Smooth muscle cell (in vitro differentiated cells): ENCODE measurements around the gene PLCB1. TPM values are rescaled to one million over a fixed set of nuclear protein-coding genes. Genes with fewer than 3 reads are reported as not detected.

Experiments
- DNase-seq: peaks from one replicate; lab custom pipeline; 2025; ENCODE audit not compliant: unreplicated experiment; lab: John Stamatoyannopoulos, UW
- H2AFZ ChIP-seq: fragments of 200-600 bp; sonication (generic); 2 replicates; pipeline ENCODE4 v1.6.0; 2016; ENCODE audit warnings: antibody characterized with exemption, low read depth, mild to moderate bottlenecking
- H3F3A ChIP-seq: fragments of 200-600 bp; sonication (generic); 2 replicates; pipeline ENCODE4 v1.6.0; 2017; ENCODE audit warnings: antibody characterized with exemption, low read depth
- H3K27ac ChIP-seq: fragments of 200-600 bp; sonication (generic); 2 replicates; pipeline ENCODE4 v1.5.1; 2016; ENCODE audit warnings: low read depth, mild to moderate bottlenecking
- H3K27me3 ChIP-seq: fragments of 200-600 bp; sonication (generic); 2 replicates; pipeline ENCODE4 v1.6.1; 2016; ENCODE audit warnings: low read depth, mild to moderate bottlenecking
- H3K36me3 ChIP-seq: fragments of 200-600 bp; sonication (generic); 2 replicates; pipeline ENCODE4 v1.5.1; 2016; ENCODE audit warnings: low read depth
- H3K4me1 ChIP-seq: fragments of 200-600 bp; sonication (generic); 2 replicates; pipeline ENCODE4 v1.5.1; 2016; ENCODE audit warnings: low read depth
- H3K4me2 ChIP-seq: fragments of 200-600 bp; sonication (generic); 2 replicates; pipeline ENCODE4 v1.6.0; 2016; ENCODE audit warnings: mild to moderate bottlenecking
- H3K4me3 ChIP-seq: fragments of 200-600 bp; sonication (generic); 2 replicates; pipeline ENCODE4 v1.5.1; 2016; ENCODE audit warnings: mild to moderate bottlenecking
- H3K79me2 ChIP-seq: fragments of 200-600 bp; sonication (generic); 2 replicates; pipeline ENCODE4 v1.6.0; 2016; ENCODE audit warnings: low read depth, mild to moderate bottlenecking
- H3K9ac ChIP-seq: fragments of 200-600 bp; sonication (generic); 2 replicates; pipeline ENCODE4 v1.6.0; 2016; ENCODE audit warnings: low read depth
- H3K9me3 ChIP-seq: fragments of 200-600 bp; sonication (generic); replicated peaks from 2 replicates; pipeline ENCODE4 v1.5.1; 2016; ENCODE audit warnings: low read depth
- H4K20me1 ChIP-seq: fragments of 200-600 bp; sonication (generic); 2 replicates; pipeline ENCODE4 v1.6.0; 2016; ENCODE audit warnings: low read depth
- CTCF ChIP-seq: fragments of 200-600 bp; sonication (generic); IDR thresholded peaks from 2 replicates; pipeline ENCODE4 v1.5.1; 2017; ENCODE audit warnings: borderline replicate concordance, mild to moderate bottlenecking, antibody characterized with exemption; ENCODE audit not compliant: insufficient read depth, poor library complexity, severe bottlenecking
- WGBS: methylation state at CpG from one replicate; pipeline ENCODE4 v1.1.7; 2016; ENCODE audit warnings: low lambda C conversion rate; 5-methylcytosine and 5-hydroxymethylcytosine counted together
- polyA plus RNA-seq: library from polyadenylated mRNA; unstranded; fragments of >200 nt; fragmentation: Nextera tagmentation; extraction: Ambion mirVana; gene quantifications from 2 replicates; pipeline ENCODE4 v1.2.1, GENCODE V29; 2016
- total RNA-seq: library from RNA; depleted of rRNA; stranded (reverse); fragments of >200 nt; gene quantifications from 2 replicates; pipeline ENCODE4 v1.2.3, GENCODE V29; 2014

PLCB1 gene
- total and polyA plus RNA-seq, 2 experiments from 2014 or later, result 4.7 to 25.3 TPM

- no peak for DNase-seq
- Histone ChIP-seq H3K4me1 (no peaks in the 10 kb centered on the region), H3K36me3 (no peaks in the 10 kb centered on the region), H2AFZ (no peak overlapping the region), H3K27me3 (no peaks in the 10 kb centered on the region), H4K20me1 (no peaks in the 10 kb centered on the region), H3K4me2 (no peak overlapping the region), H3K4me3 (no peak overlapping the region), H3F3A (no peaks in the 10 kb centered on the region), H3K9ac (no peak overlapping the region), H3K27ac (peak overlapping the region; percentile 34), H3K79me2 (no peaks in the 10 kb centered on the region), H3K9me3 (no peaks in the 10 kb centered on the region)
- TF ChIP-seq CTCF, result peak; percentile 36
- WGBS, result 18% methylated on average over 6 of the region's 6 CpGs
These were observed 322.2 kb downstream of the PLCB1 start for GRCh38 chr20:8454137-8454712.

GRCh38 chr20:8456765-8457164 lies 324.7 kb downstream of the PLCB1 start:
- Histone ChIP-seq H3K27ac (no peak overlapping the region), H3K9me3 (no peaks in the 10 kb centered on the region), H3K4me2 (no peak overlapping the region), H4K20me1 (no peaks in the 10 kb centered on the region), H3K79me2 (no peaks in the 10 kb centered on the region), H3K4me3 (no peak overlapping the region), H3K4me1 (no peaks in the 10 kb centered on the region), H3F3A (no peaks in the 10 kb centered on the region), H2AFZ (no peak overlapping the region), H3K27me3 (no peaks in the 10 kb centered on the region), H3K36me3 (no peaks in the 10 kb centered on the region), H3K9ac (no peak overlapping the region)
- no peak for DNase-seq
- no peak for TF ChIP-seq CTCF

GRCh38 chr20:8457978-8458377 lies 325.9 kb downstream of the PLCB1 start:
- no peak overlapping the region for H2AFZ ChIP-seq
- H3K36me3 ChIP-seq, result no peaks in the 10 kb centered on the region
- no peak overlapping the region for H3K9ac ChIP-seq
- no peaks in the 10 kb centered on the region for H3K9me3 ChIP-seq
- DNase-seq, result no peak
- WGBS, result 93% methylated on average over 4 of the region's 4 CpGs
- no peak overlapping the region for H3K4me3 ChIP-seq
- H3K4me1 ChIP-seq, result no peaks in the 10 kb centered on the region
- no peaks in the 10 kb centered on the region for H3K79me2 ChIP-seq
- TF ChIP-seq CTCF, result no peak
- H3K4me2 ChIP-seq, result no peak overlapping the region
- no peak overlapping the region for H3K27ac ChIP-seq
- no peaks in the 10 kb centered on the region for H4K20me1 ChIP-seq
- no peaks in the 10 kb centered on the region for H3F3A ChIP-seq
- no peaks in the 10 kb centered on the region for H3K27me3 ChIP-seq

GRCh38 chr20:8461186-8461585 lies 329.1 kb downstream of the PLCB1 start:
- H3K4me2 ChIP-seq, result no peak overlapping the region
- H4K20me1 ChIP-seq, result no peaks in the 10 kb centered on the region
- TF ChIP-seq CTCF, result no peak

More at GRCh38 chr20:8461186-8461585, 329.1 kb downstream of the PLCB1 start:
- H3K9me3 ChIP-seq, result no peaks in the 10 kb centered on the region
- DNase-seq, result no peak
- H3K27me3 ChIP-seq, result no peaks in the 10 kb centered on the region
- no peak overlapping the region for H3K4me3 ChIP-seq
- no peak overlapping the region for H3K27ac ChIP-seq
- no peaks in the 10 kb centered on the region for H3K4me1 ChIP-seq
- H3F3A ChIP-seq, result no peaks in the 10 kb centered on the region
- H3K36me3 ChIP-seq, result no peaks in the 10 kb centered on the region
- H3K9ac ChIP-seq, result no peak overlapping the region
- no peaks in the 10 kb centered on the region for H3K79me2 ChIP-seq
- no peak overlapping the region for H2AFZ ChIP-seq
